Measurements from ENCODE around the gene TMEM63A.

- TF ChIP-seq CTCF (IDR thresholded peaks at IDR 0.05 in 4 of 5, conservative IDR thresholded peaks at IDR 0.05 in 1 of 5), result no peak
- TF ChIP-seq POLR2A (IDR thresholded peaks at IDR 0.05), result no peak
Measured at GRCh38 chr1:225851805-225852204, 30.4 kb downstream of the TMEM63A start.
